ENCODE measurements around the gene TBL1X.

- TF ChIP-seq POLR2AphosphoS5 (IDR thresholded peaks at IDR 0.05) (no peak), POLR2A (IDR thresholded peaks at IDR 0.05) (no peak), CTCF (IDR thresholded peaks at IDR 0.05) (no peak)
These were observed 322.2 kb downstream of the TBL1X start for GRCh38 chrX:9786798-9787635.

Data from stomach (tissue), 4 donors.